Immature natural killer cell (primary cell): ENCODE measurements around the gene SCARB1. TPM values are rescaled to one million over a fixed set of nuclear protein-coding genes. Genes with fewer than 3 reads are reported as not detected.

Source experiments
- DNase-seq, 3 donors: peaks; one replicate each; pipeline ENCODE4 v3.0.0; 2022; ENCODE audit warnings: mixed read lengths in 1 of 3
- H3K27ac Mint-ChIP-seq, 6 donors: one replicate each; pipeline ENCODE4 v1.8.0; 2020; ENCODE audit warnings: mixed read lengths in 6 of 6, mild to moderate bottlenecking in 5 of 6, inconsistent platforms in 4 of 6, moderate library complexity in 3 of 6
- H3K27me3 Mint-ChIP-seq, 3 donors: one replicate each; pipeline ENCODE4 v1.8.0; 2020 to 2021; ENCODE audit warnings: low read depth in 3 of 3, mild to moderate bottlenecking in 3 of 3, mixed read lengths in 3 of 3, moderate library complexity in 3 of 3, inconsistent platforms in 1 of 3
- H3K36me3 Mint-ChIP-seq, 3 donors: one replicate each; pipeline ENCODE4 v1.8.0; 2020; ENCODE audit warnings: mixed read lengths in 3 of 3, inconsistent platforms in 2 of 3, mild to moderate bottlenecking in 2 of 3
- H3K4me1 Mint-ChIP-seq, 2 donors: one replicate each; pipeline ENCODE4 v1.8.0; 2020; ENCODE audit warnings: inconsistent platforms in 2 of 2, mild to moderate bottlenecking in 2 of 2, mixed read lengths in 2 of 2, moderate library complexity in 1 of 2
- H3K4me3 Mint-ChIP-seq, 5 donors: one replicate each; pipeline ENCODE4 v1.8.0; 2020; ENCODE audit warnings: mild to moderate bottlenecking in 5 of 5, mixed read lengths in 5 of 5, inconsistent platforms in 3 of 5, moderate library complexity in 3 of 5
- H3K9me3 Mint-ChIP-seq, 6 donors: one replicate each; pipeline ENCODE4 v1.8.0; 2020; ENCODE audit warnings: mild to moderate bottlenecking in 6 of 6, mixed read lengths in 6 of 6, inconsistent platforms in 4 of 6, moderate library complexity in 3 of 6
- polyA plus RNA-seq, 3 donors: library from polyadenylated mRNA; unstranded; fragments of 300-500 nt; fragmentation: Illumina TruSeq; gene quantifications; one replicate each; pipeline ENCODE4 v1.2.3, GENCODE V29; 2021

The SCARB1 gene
- polyA plus RNA-seq, 3 donors from 2014 or later, result 1.3 to 10.5 (median 2.4) TPM

DNA sequence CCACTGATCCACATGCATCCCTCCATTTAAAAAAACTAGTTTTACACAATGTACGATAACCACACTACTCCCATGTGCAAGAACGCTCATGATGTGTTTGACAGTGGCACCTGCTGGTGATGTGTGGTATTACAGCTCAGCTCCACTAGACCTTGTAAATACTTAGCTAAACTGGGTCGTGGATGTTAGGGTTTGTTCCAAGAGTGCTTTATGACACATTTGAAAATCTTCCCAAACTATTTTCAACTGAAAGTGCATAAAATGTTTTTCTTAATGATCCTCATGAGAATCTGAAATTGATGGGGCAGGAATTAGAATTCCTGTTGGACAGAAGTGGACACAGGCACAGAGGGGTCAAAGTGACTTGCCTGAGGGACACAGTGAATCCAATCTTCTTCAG, 99.2 kb downstream of the SCARB1 start:
- H3K27ac Mint-ChIP-seq, result peak overlapping the region in 2 of 6 donors; percentile 16 to 70
- H3K4me3 Mint-ChIP-seq, result peak overlapping the region in 1 of 5 donors; percentile 33
- DNase-seq, result no peak
- peaks cover 34 to 38% (median 34%) of the 10 kb centered on the region in 3 donors for H3K27me3 Mint-ChIP-seq
- H3K9me3 Mint-ChIP-seq, result peaks cover 4 to 22% (median 14%) of the 10 kb centered on the region in 6 donors
- H3K36me3 Mint-ChIP-seq, result peaks cover 0 to 3% (median 0%) of the 10 kb centered on the region in 3 donors
- H3K4me1 Mint-ChIP-seq, result peaks cover 20 to 41% of the 10 kb centered on the region in 2 donors

DNA sequence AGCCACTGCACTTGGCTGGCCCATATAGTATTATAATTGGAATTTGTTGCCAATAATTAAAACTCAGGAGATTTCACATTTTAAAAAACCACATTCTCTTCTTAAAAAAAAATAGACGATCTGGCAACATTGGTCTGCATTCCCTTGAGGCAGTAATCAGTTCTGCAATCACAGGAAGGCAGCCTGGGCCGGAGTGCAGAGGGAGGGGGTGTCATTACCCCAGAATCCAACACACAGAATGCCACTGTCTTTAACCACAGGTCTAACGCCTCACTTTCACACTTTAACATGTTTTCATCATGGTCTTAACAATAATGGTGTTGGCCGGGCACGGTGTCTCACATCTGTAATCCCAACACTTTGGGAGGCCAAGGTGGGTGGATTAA, 100.1 kb downstream of the SCARB1 start:
- H3K27ac Mint-ChIP-seq, result peak overlapping the region in 4 of 6 donors; percentile 49 to 78 (median 66)
- peaks cover 4 to 22% (median 14%) of the 10 kb centered on the region in 6 donors for H3K9me3 Mint-ChIP-seq
- peaks cover 20 to 41% of the 10 kb centered on the region in 2 donors for H3K4me1 Mint-ChIP-seq
- H3K4me3 Mint-ChIP-seq, result peak overlapping the region in 3 of 5 donors; percentile 26 to 53 (median 48)
- H3K36me3 Mint-ChIP-seq, result peaks cover 0 to 3% (median 0%) of the 10 kb centered on the region in 3 donors
- DNase-seq, result peak; percentile 73 to 75 (median 74)
- peaks cover 36 to 40% (median 38%) of the 10 kb centered on the region in 3 donors for H3K27me3 Mint-ChIP-seq

DNA sequence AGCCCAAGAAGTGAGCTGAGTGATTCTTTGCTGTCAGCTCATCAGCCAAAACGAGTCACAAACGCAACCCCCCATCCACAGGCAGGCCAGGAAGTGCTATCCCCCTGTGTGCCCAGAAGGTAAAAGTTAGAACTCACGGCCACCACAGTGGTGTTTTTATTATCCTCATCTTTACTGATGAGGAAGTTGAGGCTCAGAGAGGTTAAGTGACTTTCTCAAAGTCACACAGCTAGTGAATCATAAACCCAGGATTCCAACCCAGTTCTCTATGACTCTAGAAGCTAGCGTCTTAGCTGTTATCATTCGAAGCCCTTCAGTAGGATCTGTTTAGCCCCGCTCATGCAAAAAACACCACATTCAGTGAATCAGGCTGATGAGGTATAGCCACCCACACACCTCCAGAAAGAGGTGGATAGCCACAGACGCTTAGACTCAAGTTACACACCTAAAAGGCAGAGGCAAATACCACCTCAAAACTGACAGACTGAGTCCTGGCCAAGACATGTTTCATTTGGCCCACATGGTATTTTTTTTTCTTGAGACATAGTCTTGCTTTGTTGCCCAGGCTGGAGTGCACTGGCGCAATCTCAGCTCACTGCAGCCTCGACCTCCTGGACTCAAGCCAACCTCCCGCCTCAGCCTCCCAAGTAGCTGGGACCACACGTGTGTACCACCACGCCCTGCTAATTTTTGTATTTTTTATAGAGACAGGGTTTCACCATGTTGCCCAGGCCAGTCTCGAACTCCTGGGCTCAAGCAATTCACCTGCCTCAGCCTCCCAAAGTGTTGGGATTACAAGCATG, 100.7 kb downstream of the SCARB1 start:
- DNase-seq, result peak in 1 of 3 donors; percentile 25
- Mint-ChIP-seq H3K9me3 (peaks cover 4 to 22% (median 14%) of the 10 kb centered on the region in 6 donors), H3K4me1 (peaks cover 20 to 41% of the 10 kb centered on the region in 2 donors), H3K4me3 (peak overlapping the region in 2 of 5 donors; percentile 48 to 53), H3K36me3 (peaks cover 0 to 3% (median 0%) of the 10 kb centered on the region in 3 donors), H3K27ac (peak overlapping the region in 3 of 6 donors; percentile 61 to 78 (median 70)), H3K27me3 (peaks cover 36 to 43% (median 39%) of the 10 kb centered on the region in 3 donors)

DNA sequence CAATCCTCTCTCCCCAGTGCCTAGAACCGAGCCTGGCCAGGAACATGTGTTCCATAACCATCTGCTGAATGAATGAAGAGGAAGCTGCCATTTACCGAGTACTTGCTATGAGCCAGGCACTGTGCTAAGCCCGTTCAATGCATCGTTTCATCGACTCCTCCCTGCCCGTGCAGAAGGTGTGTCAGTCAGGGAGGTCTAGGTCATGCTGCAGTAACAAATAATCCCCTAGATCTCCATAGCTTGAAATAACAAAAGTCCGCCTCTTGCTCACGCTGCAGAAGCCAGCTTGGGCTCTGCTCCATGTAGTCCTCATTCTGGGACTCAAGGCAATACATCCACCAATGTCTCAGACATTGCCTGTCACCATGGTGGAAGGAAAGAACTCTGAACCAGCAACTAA, 101.3 kb downstream of the SCARB1 start:
- peaks cover 0 to 3% (median 0%) of the 10 kb centered on the region in 3 donors for H3K36me3 Mint-ChIP-seq
- no peak overlapping the region for H3K4me3 Mint-ChIP-seq
- H3K27me3 Mint-ChIP-seq, result peaks cover 40 to 48% (median 42%) of the 10 kb centered on the region in 3 donors
- no peak for DNase-seq
- H3K27ac Mint-ChIP-seq, result no peak overlapping the region
- peaks cover 19 to 41% of the 10 kb centered on the region in 2 donors for H3K4me1 Mint-ChIP-seq
- H3K9me3 Mint-ChIP-seq, result peaks cover 4 to 22% (median 14%) of the 10 kb centered on the region in 6 donors

DNA sequence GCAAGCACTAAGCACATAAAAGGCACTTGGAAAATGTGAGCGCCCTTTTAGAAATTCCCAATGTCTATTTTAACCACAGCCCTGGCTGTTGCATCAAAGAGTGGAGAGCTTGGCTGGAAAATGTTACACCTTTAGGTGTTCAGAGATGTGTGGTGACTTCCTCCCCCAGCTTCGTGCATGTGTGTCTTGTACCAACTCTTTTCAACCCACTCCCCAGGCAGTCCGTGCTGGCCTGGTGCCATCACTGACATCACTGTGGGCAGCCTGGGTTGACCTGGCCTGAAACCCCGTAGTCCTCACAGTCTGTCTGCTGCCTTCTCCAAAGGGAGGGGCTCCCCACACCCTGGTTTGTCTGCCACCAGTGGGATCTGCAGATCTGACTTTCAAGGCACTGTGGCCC, 101.8 kb downstream of the SCARB1 start:
- Mint-ChIP-seq H3K9me3 (peaks cover 4 to 22% (median 14%) of the 10 kb centered on the region in 6 donors), H3K27me3 (peaks cover 39 to 49% (median 40%) of the 10 kb centered on the region in 3 donors), H3K4me3 (no peak overlapping the region), H3K4me1 (peaks cover 16 to 41% of the 10 kb centered on the region in 2 donors), H3K36me3 (peaks cover 0 to 3% (median 0%) of the 10 kb centered on the region in 3 donors), H3K27ac (no peak overlapping the region)
- DNase-seq, result peak in 2 of 3 donors; percentile 36 to 43

DNA sequence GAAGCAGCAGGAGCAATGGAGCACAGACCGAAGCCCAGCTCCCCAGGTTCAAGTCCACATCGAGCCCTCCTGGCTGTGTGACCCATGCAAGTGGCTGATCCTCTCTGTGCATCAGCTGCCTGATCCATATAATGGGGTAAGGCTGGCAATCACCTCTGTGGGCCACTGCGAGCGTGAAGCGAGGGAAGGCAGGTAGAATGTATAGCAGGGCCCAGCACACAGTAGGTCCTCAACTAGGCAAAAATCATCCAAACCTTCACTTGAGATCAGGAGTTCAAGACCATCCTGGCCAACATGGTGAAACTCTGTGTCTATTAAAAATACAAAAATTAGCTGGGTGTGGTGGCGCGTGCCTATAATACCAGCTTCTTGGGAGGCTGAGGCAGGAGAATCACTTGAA, 102.6 kb downstream of the SCARB1 start:
- peaks cover 0 to 3% (median 0%) of the 10 kb centered on the region in 3 donors for H3K36me3 Mint-ChIP-seq
- H3K9me3 Mint-ChIP-seq, result peaks cover 4 to 22% (median 14%) of the 10 kb centered on the region in 6 donors
- DNase-seq, result no peak
- peaks cover 42 to 46% (median 45%) of the 10 kb centered on the region in 3 donors for H3K27me3 Mint-ChIP-seq
- no peak overlapping the region for H3K27ac Mint-ChIP-seq
- no peak overlapping the region for H3K4me3 Mint-ChIP-seq
- H3K4me1 Mint-ChIP-seq, result peaks cover 24 to 46% of the 10 kb centered on the region in 2 donors

DNA sequence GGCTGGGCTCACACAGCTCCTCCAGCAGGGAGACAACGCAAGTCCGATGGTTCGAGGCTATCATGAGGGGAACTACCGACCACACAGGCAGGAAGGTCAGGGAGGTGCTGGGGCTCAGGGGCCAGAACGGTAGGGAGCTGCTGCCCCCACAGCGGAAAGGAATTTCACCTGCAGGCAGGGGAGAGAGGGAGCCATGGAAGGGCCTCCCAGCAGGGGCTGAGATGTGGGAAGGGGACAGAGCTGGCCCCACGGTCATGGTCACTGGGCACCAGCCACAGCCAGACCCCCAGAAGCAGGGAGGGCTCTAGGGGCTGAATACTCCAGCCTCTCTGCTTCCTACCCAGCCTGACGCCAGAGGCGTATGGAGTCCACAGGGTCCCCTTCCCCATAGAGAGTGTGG, 103.1 kb downstream of the SCARB1 start:
- Mint-ChIP-seq H3K9me3 (peaks cover 4 to 20% (median 12%) of the 10 kb centered on the region in 6 donors), H3K4me1 (peaks cover 29 to 51% of the 10 kb centered on the region in 2 donors), H3K27me3 (peaks cover 42 to 47% (median 43%) of the 10 kb centered on the region in 3 donors), H3K36me3 (peaks cover 0 to 3% (median 0%) of the 10 kb centered on the region in 3 donors), H3K4me3 (peak overlapping the region in 1 of 5 donors; percentile 14), H3K27ac (no peak overlapping the region)
- no peak for DNase-seq

DNA sequence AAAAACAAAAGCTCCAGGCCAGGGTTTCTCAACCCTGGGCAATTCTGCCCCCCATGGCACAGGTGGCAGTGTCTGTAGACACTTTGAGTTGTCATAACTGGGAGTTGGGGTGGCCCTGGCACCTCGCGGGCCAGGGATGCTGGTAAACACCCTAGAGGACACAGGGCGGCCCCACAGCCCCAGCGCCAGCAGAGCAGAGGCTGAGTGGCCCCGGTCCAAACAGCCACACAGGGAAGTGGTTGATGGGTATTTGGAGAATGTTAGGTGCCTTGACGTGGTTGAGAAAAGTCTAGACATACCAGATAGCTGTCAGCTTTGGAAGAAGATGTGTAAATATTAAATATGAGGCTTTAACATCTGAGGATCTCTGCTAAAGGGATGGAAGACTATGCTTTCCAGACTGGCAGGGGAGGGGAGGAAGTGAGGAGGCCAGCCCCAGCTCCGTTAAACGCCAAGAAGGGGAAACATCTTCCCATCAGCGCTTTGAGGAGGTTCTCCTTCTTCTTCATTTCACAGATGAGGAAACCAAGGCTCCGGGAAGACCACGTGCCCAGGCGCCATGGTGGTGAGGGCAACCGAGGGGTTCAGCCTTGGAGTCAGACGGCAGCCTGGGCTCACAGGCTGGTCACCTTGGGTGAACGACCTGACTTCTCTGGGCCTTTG, 103.7 kb downstream of the SCARB1 start:
- Mint-ChIP-seq H3K27me3 (peaks cover 45 to 49% (median 46%) of the 10 kb centered on the region in 3 donors), H3K27ac (no peak overlapping the region), H3K9me3 (peaks cover 4 to 15% (median 7%) of the 10 kb centered on the region in 6 donors), H3K4me1 (peaks cover 35 to 57% of the 10 kb centered on the region in 2 donors), H3K36me3 (peaks cover 0 to 3% (median 0%) of the 10 kb centered on the region in 3 donors), H3K4me3 (peak overlapping the region in 1 of 5 donors; percentile 14)
- DNase-seq, result no peak

DNA sequence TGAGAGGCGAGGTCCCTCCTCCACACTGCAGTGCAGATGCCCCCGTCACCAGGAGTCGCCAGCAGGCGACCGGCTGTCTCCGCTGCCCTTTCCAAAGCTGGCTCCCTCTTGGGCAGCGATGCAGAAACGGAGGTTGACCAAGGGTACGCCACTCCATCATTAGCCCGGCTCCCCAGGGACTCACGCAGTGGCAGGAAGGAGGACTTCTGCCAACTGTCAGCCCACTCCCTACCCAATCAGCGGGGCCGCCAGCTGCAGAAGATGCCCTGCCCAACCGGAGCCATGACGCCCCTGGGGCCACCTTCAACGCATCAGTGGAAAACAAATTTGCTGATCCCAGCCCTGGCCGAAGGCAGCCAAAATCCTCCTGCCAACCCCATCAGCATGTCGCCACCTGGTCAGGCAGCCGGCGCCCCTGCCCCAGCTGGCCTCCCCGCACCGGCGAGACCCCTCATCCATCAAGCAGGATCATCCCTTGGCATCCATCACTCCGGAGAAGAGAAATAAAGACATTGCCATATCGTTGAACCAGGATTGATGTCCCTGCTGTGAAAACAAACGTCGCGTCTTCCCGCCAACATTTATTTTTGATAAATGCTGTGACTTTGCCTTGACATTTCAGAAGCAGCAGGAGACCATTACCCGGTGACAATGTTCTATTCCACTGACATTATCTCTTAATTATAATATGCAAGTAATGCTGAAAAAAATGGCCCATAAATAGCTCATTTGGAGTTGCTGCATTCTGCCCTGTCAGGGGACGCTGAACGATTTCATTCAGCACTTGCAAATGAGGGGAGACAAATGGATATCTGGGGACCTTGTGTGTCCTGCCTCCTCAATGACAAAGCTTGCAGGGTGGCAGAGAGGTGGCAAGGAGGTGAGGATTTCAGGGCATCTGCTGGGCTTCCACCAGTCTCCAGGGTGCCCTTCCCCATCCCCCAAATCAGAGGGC, 105.1 kb downstream of the SCARB1 start:
- Mint-ChIP-seq H3K4me1 (peaks cover 33 to 54% of the 10 kb centered on the region in 2 donors), H3K36me3 (no peaks in the 10 kb centered on the region), H3K9me3 (peaks cover 0 to under 1% (median 0%) of the 10 kb centered on the region in 6 donors), H3K27ac (no peak overlapping the region), H3K4me3 (no peak overlapping the region), H3K27me3 (peaks cover 35 to 45% (median 40%) of the 10 kb centered on the region in 3 donors)
- no peak for DNase-seq

DNA sequence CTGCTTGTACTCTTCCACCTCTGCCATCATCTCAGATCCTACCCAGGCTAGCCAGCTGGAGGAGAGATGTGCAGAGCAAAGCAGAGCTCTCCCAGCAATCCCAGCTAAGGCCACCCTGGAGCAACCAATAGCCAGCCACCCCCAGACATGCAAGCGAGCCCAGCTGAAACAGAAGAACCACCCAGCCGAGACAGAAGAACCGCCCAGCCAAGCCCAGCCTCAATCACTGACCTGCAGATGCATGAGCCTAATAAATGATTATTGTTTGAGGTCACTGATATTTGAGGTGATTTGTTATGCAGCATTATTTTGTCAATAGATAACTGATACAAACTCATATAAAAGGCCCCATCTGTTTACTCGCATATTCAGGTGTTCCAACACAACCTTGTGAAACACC, 106.3 kb downstream of the SCARB1 start:
- H3K4me3 Mint-ChIP-seq, result no peak overlapping the region

DNA sequence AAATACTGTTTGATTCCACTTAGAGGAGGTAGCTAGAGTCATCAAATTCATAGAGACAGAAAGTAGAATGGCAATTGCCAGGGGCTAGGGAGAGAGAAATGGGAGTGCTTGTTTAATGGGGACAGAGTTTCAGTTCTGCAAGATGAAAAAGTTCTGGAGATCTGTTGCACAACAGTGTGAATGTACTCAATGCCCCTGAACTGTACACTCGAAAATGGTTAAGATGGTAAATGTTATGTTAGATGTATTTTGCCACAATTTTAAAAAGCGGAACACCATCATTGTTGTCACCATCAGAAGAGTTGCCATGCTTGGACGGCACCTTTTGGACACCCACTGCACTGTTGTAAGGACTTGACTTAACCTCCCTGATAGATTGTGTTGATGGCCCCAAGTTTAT, 106.9 kb downstream of the SCARB1 start:
- Mint-ChIP-seq H3K4me1 (peaks cover 25 to 37% of the 10 kb centered on the region in 2 donors), H3K27me3 (peaks cover 29 to 38% (median 31%) of the 10 kb centered on the region in 3 donors), H3K4me3 (no peak overlapping the region), H3K36me3 (peaks cover 0 to 4% (median 0%) of the 10 kb centered on the region in 3 donors), H3K9me3 (peaks cover 0 to 3% (median 0%) of the 10 kb centered on the region in 6 donors), H3K27ac (no peak overlapping the region)
- no peak for DNase-seq

More for the DNA sequence above, 106.3 kb downstream of the SCARB1 start:
- Mint-ChIP-seq H3K9me3 (peaks cover 0 to 3% (median 0%) of the 10 kb centered on the region in 6 donors), H3K27me3 (peaks cover 34 to 39% (median 36%) of the 10 kb centered on the region in 3 donors), H3K4me1 (peaks cover 25 to 42% of the 10 kb centered on the region in 2 donors), H3K27ac (peak overlapping the region in 1 of 6 donors; percentile 19), H3K36me3 (peaks cover 0 to 4% (median 0%) of the 10 kb centered on the region in 3 donors)
- DNase-seq, result no peak

DNA sequence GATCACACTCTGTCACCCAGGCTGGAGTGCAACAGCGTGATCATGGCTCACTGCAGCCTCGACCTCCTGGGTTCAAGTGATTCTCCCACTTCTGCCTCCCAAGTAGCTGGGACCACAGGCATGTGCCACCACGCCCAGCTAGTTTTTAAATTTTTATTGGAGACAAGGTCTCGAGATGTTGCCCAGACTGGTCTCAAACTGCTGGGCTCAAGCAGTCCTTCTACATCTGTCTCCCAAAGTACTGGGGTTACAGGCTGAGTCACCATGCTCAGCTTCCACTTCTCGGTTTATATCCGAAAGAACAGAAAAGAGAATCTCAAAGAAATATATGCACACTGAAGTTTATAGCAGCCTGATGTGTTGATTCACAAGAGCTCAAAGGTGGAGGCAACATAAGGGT, 107.5 kb downstream of the SCARB1 start:
- Mint-ChIP-seq H3K27ac (peak overlapping the region in 1 of 6 donors; percentile 14), H3K36me3 (peaks cover 0 to 4% (median 0%) of the 10 kb centered on the region in 3 donors), H3K27me3 (peaks cover 32 to 33% (median 33%) of the 10 kb centered on the region in 3 donors), H3K9me3 (peaks cover 0 to 3% (median 0%) of the 10 kb centered on the region in 6 donors), H3K4me1 (peaks cover 25 to 35% of the 10 kb centered on the region in 2 donors), H3K4me3 (peak overlapping the region in 3 of 5 donors; percentile 15 to 41 (median 23))
- no peak for DNase-seq
